ENCODE results near the gene KCNA4.
"Not testable (repeated sequence)": the region's sequence is repeated elsewhere in the genome, so short reads cannot be mapped to it uniquely, and the experiment has no call there.

KCNA4 gene

DNA sequence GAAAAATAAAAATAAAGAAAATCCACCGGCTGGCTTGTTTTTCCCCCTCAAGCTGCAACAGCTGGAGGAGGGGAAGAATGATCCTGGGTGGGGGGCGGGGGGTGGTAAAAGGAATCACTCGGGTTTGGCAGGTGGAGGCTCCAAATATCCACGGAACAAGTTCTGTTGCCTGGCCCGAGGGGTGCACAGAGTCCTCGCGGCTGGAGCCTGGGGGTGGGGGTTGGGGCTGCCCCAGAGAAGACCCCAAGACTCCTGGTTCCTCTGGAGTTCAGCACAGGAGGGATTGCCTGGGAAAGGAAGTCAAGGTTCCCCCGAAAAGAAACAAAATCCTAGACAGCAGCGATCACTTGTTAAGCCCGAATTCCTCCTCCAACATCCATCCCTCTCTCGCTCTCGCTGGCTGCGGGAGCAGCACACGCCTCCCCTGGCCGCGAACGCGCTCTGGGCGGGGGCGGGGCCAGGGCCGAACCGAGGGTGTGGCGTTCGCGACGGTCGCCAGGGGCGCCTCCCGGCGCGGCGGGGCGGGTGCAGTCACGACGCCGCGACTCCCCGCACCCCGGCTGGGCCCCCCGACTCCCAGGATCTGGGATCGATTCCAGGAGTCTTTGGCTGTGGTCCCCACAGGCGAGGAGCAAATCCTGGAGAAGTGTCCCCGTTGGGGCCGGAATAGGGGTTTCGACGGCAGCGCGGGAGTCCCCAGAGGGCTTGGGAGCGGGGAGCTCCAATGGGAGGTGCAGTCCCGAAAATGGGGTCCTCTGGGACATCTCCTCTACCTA, at the start of gene KCNA4:
Gene KCNA4 (minus strand): TSS at position 443 of the 776 bp plus-strand sequence. CDS start 4,352 bp downstream, outside the sequence.
- DNase-seq: no peak

GRCh38 chr11:30062103-30062502, 45.3 kb upstream of the KCNA4 start:
- DNase-seq: no peak

DNA sequence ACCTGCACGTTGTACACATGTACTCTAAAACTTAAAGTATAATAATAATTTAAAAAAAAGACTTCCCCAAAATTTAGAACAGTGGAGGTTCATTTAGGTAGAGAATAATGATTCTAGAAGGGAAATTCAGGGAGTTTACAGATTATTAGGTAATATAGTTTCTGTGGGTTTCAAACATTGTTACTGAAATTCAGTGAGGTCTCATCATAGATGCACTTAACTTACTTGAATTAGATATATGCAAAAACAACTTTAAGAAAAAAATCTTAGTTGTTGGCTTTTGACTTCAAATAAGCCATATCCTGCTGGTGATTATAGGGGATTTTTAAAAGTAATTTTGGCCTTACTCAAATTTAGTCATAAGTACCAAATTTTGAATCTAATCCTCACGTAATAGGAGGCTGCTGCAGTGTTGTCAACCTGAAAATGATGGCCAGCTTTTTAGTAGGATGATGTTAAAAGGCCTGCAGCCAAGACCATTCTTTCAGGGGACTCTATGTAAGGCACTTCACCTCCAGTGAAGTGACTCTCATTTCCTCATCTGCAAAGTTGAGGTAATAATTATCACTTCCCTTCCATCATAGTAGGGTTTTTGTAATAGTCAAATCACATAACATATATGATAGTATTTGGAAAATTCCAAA, 42.5 kb upstream of the KCNA4 start:
- no peak for DNase-seq

DNA sequence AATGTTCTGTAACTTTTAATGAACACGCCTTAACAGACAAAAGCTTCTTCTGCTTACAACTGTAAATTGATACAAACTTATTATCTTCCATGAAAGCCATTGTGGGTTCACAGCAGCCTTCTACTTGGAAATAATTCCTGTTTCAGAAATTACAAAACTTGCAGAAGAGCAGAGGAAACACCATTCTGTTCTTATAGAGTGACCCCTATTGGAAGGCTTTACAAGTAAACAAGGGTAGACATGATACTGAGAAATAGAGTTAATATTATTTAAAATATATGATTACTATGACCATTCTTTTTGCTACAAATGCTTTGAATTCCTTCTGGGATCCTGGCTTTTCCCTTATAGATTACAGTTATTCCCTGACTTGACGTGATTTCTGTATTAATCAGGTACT, 32.4 kb upstream of the KCNA4 start:
- no peak for DNase-seq

GRCh38 chr11:30046578-30046945, 29.7 kb upstream of the KCNA4 start:
- no peak for DNase-seq

GRCh38 chr11:30045921-30046577, 29.2 kb upstream of the KCNA4 start:
- DNase-seq: no peak

- DNase-seq: no peak
Measured at GRCh38 chr11:30045144-30045543, 28.3 kb upstream of the KCNA4 start.

GRCh38 chr11:30041171-30041570, 24.3 kb upstream of the KCNA4 start:
- DNase-seq: no peak

DNA sequence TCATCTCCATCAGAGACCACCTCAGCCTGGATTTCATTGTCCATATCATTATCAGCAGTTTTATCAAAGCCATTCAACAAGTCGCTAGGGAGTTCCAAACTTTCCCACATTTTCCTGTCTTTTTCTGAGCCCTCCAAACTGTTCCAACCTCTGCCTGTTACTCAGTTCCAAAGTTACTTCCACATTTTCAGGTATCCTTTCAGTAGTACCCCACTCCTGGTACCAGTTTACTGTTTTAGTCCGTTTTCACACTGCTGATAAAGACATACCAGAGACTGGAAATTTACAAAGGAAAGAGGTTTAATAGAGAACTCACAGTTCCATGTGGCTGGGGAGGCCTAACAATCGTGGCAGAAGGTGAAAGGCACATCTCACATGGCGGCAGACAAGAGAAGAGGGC, 17.9 kb upstream of the KCNA4 start:
- DNase-seq: not testable (repeated sequence)

GRCh38 chr11:30034166-30034565, 17.3 kb upstream of the KCNA4 start:
- not testable (repeated sequence) for DNase-seq

- no peak for DNase-seq
Measured at GRCh38 chr11:30025396-30026139, 8.7 kb upstream of the KCNA4 start.

DNA sequence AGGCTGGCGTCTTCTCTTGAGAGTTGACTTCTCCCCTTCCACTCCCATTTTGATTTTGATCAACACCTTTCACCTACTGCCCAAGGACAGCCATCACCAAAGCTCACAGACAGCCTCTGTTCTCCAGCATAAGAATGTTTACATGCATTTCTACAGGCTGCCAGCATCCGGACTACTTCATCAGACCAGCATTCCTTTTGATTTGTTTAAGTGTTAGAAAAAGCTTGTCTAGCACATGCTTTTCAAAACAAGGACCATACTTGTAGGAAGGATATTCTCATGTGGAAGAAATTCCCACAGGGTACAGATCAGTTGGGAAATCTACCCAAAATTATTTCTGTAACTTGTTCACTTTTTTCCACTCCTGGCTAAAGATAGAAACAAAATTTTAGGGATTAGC, 6.2 kb upstream of the KCNA4 start:
- no peak for DNase-seq

DNA sequence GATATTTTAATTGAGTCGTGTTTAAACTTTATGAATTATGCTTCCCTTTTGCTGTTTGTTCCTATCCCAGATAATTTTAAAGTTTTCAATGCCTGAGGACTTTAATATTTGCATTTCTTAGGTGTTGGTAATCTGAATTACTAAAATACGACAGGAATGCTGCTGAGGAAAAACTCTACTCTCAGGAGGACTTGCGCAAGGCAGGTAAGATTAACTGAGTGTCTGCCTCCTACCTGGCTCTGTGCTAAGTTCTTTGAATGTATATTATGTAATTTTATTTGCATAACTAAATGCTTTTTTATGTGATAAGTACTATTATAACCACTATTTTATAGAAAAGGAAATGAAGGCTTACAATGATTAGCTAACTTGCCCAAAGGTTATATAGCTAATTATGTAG, 2.7 kb upstream of the KCNA4 start:
- no peak for DNase-seq

DNA sequence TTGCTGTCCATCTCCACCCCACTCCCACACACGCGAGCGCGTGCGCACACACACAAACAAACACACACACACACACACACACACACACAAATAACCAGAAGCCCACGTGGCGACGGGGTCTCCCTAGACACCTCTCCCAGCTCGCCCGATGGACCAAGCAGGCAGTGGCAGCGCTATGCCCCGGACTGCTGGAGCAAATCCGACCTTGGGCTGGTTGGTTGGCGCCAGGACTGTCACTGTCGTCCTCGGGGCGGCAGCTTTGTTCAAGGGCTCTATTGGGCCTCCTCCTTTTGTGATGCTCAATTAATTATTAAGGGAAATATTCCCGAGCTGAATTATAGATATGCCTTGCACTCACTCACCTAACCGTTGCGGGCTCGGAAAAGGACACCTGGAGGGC, 1.7 kb upstream of the KCNA4 start:
- DNase-seq: no peak

- DNase-seq: no peak
Measured at GRCh38 chr11:30017445-30017895, 640 bp upstream of the KCNA4 start.

DNA sequence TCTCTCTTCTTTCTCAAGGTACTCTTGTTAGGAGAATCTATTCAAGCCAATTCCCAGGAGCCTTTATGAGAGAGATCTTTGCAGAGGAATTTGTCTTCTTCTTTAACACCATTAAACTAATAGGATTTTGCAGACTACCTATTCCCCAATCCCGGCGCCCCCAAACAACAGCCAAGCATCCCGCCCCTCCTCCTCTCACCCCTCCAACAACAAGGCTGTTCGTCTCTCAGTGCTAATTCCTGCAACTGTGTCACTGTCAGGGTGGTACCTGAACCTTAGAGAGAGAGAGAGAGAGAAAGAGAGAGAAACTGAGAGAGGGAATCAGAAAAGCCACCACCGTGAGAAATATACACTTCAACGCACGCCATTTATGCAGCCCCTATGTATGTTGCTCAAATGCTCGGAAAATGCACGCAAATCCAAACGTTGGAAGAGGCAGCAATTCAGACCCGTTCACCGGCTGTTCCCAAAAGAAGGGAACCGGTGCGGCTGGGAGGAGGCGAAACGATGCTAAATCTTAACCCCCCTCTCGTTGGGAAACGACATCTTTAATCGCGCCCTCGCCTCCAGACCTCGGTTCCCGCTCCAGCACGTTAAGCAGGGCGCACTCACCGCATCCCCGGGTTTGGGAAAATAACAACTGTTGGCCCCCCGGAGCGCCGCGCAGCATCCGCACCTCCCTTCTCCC, 961 bp downstream of the KCNA4 start:
- DNase-seq: no peak

- DNase-seq: no peak
Measured at GRCh38 chr11:30012346-30012745, 4.5 kb downstream of the KCNA4 start.

DNA sequence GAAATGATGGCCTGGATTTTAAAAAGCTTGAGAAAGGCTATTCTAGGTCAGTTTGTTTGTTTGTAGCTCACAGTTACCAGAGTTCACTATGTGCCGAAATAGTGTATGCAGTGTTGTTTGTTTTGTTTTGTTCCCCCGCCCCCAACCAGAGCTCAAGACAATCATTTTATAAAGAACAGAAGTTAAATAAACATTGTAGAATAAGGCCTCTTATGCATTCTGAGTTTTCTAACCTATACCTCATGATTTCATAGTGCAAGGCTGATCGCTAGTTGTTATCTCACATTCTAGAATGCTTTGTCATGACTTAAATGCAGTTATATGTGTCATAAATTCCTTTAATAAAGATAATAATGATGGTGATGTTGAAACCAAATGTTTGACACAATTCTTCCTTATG, 7.8 kb downstream of the KCNA4 start:
- no peak for DNase-seq

DNA sequence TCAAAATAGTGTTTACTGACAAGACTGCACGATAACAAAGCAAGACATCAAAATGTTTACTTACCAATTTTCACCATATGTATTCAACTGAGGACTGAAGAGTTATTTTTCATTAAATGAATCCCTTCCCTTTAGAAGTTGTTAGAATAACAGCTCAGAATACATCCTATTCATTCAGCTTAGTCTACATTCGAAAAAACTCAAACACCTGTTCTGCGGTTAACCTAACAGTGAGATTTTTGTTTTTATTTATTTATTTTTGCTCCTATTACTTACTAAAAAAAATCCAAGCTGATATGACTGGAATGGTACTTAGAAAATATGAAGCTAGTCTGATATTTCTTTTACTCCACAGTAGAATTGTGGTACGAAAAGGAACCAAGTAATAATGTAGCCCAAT, 10.0 kb downstream of the KCNA4 start:
- no peak for DNase-seq

DNA sequence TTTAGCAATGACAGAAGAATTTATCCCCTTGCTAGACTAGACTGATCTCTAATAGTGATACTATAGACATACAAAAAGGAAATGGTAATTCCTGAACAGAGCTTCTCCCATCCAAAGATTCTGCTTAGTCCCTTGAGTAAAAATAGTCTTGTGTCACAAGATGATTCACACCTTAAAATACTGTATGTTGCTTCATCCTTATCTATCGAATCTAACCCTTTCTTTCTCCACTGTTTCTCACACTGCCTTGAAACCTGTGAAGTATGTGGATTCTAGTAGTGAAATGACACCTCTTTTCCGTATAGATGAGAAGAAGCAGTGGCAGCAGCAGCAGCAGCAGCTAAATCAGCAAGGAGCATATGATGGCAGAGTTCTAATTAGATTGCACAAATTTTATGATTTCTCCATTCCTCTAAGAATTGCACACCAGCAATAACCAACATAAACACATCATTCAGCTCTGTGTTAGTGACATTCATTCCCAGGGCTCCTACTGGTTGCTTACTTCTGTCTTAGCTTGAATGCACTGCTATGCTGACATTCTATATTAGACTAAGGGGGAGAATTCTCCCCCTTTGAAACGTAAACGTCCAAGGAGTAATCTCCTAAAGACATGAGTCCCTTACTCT, 14.6 kb downstream of the KCNA4 start:
- no peak for DNase-seq

DNA sequence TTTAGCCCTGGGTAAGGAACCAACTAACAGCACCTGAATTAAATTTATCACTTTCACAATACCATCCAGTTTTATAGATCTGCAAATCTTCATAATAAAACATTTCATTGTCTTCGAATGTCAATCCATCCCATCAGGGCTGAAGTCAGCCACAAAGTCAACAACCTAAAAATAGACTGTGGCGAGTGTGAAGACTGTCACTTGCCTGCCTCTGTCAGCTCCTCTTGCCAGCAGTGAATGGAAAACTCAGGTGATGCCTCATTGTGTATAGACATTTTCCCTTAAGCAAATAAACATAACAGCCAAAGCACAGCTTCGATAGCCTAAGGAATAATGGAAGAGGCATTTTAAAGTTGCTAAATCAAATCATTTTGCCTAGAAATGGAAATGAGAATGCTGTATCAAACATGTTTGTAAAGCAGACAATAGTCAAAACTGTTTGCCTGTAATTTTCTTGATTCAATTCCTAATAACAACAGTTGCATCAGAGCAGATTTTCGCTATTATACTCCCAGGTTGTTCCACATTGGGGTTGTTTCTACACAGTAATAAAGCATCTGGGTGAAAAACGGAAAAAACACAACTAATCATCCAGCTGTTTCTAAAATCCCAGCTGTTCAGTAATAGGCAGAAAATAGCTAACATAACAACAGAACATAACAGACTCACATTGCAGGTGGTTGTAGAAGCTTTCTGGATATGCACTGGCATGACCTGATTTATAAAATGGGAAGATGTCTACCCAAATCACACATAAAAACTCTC, 15.7 kb downstream of the KCNA4 start:
- DNase-seq: no peak
